Ascending aorta (tissue), 2 donors: ENCODE data around the gene OTUB1. TPM values are rescaled to one million over a fixed set of nuclear protein-coding genes. Genes with fewer than 3 reads are reported as not detected.
A peak's percentile ranks its signal among the peaks of the same experiment; 100 is the strongest.
"Not testable (repeated sequence)": the region's sequence is repeated elsewhere in the genome, so short reads cannot be mapped to it uniquely, and the experiment has no call there.

ENCODE experiments used
- DNase-seq, 2 donors: peaks; one replicate each; pipeline ENCODE4 v3.0.0-alpha.2; 2019; ENCODE audit warnings: low spot score in 2 of 2
- H3K27ac ChIP-seq, 2 donors: fragments of 200-600 bp; sonication (generic); one replicate each; pipeline ENCODE4 v1.5.1; 2016 to 2017; ENCODE audit warnings: mild to moderate bottlenecking in 1 of 2
- H3K27me3 ChIP-seq: fragments of 200-600 bp; sonication (generic); one replicate; pipeline ENCODE4 v1.5.1; 2017
- H3K36me3 ChIP-seq, 2 donors: fragments of 200-600 bp; sonication (generic); one replicate each; pipeline ENCODE4 v1.5.1; 2016
- H3K4me1 ChIP-seq, 2 donors: fragments of 200-600 bp; sonication (generic); one replicate each; pipeline ENCODE4 v1.5.1; 2016 to 2017; ENCODE audit warnings: mild to moderate bottlenecking in 1 of 2
- H3K4me3 ChIP-seq, 2 donors: fragments of 200-600 bp; sonication (generic); one replicate each; pipeline ENCODE4 v1.5.1; 2016 to 2017; ENCODE audit warnings: mild to moderate bottlenecking in 1 of 2
- H3K9me3 ChIP-seq, 2 donors: fragments of 200-600 bp; sonication (generic); one replicate each; pipeline ENCODE4 v1.5.1; 2016
- intact Hi-C: fragments of 100-400 bp; cut with DNase I; formaldehyde crosslinking; loops from one replicate; pipeline ENCODE4 v1.15.1; 2023
- total RNA-seq: library from RNA; depleted of rRNA; stranded (reverse); fragments of >200 nt; gene quantifications from one replicate; pipeline ENCODE4 v1.1.0, GENCODE V29; 2016
- TF ChIP-seq, protein P1 (sequence below), 3 experiments: fragments of 200-600 bp in 2 of 3; fragments of 450-650 bp in 1 of 3; sonication (generic) in 2 of 3; IDR thresholded peaks; one replicate each; pipeline ENCODE4 v1.5.1; 2016 to 2019; ENCODE audit warnings: antibody characterized with exemption in 3 of 3, mild to moderate bottlenecking in 1 of 3, moderate library complexity in 1 of 3

OTUB1 gene
- total RNA-seq, 1 donor from 2014 or later = 89.4 TPM

DNA sequence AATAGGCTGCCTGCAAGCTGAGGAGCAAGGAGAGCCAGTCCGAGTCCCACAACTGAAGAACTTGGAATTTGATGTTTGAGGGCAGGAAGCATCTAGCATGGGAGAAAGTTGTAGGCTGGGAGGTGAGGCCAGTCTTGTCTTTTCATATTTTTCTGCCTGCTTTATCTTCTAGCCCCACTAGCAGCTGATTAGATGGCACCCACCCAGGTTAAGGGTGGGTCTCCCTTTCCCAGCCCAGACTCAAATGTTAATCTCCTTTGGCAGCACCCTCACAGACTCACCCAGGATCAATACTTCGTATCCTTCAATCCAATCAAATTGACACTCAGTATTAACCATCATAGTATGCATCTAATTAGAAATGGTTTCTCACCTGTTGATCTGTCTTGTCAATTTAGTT lies 16.8 kb upstream of the OTUB1 start:
- no peaks in the 10 kb centered on the region for H3K4me1 ChIP-seq
- no peaks in the 10 kb centered on the region for H3K9me3 ChIP-seq
- no peak overlapping the region for H3K27ac ChIP-seq
- no peaks in the 10 kb centered on the region for H3K27me3 ChIP-seq
- DNase-seq = no peak
- intact Hi-C loops = no loop called here
- TF ChIP-seq, protein P1, sequence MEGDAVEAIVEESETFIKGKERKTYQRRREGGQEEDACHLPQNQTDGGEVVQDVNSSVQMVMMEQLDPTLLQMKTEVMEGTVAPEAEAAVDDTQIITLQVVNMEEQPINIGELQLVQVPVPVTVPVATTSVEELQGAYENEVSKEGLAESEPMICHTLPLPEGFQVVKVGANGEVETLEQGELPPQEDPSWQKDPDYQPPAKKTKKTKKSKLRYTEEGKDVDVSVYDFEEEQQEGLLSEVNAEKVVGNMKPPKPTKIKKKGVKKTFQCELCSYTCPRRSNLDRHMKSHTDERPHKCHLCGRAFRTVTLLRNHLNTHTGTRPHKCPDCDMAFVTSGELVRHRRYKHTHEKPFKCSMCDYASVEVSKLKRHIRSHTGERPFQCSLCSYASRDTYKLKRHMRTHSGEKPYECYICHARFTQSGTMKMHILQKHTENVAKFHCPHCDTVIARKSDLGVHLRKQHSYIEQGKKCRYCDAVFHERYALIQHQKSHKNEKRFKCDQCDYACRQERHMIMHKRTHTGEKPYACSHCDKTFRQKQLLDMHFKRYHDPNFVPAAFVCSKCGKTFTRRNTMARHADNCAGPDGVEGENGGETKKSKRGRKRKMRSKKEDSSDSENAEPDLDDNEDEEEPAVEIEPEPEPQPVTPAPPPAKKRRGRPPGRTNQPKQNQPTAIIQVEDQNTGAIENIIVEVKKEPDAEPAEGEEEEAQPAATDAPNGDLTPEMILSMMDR (IDR thresholded peaks at IDR 0.05) = no peak
- no peaks in the 10 kb centered on the region for H3K36me3 ChIP-seq
- H3K4me3 ChIP-seq = no peak overlapping the region

DNA sequence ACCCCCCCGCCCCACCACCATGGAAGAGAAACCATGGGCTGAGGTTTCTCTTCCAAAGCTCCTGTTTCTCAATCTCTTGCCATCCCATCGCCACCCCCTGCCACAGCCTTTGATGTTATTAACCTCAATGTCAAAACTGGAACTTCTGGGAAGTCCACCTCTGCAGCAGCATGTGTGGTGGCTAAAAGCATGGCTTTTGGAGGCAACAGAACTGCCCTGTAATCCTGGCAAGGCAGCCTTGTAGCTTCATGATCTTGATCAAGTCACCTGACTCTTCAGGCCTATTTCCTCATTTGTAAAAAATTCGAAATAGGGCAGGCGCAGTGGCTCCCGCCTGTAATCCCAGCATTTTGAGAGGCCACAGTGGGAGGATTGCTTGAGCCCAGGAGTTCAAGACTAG lies 15.3 kb upstream of the OTUB1 start:
- TF ChIP-seq, protein P1 (IDR thresholded peaks at IDR 0.05) = no peak
- Histone ChIP-seq H3K4me3 (no peak overlapping the region), H3K4me1 (peaks cover 8 to 9% of the 10 kb centered on the region in 2 donors), H3K9me3 (no peaks in the 10 kb centered on the region), H3K36me3 (no peaks in the 10 kb centered on the region), H3K27ac (no peak overlapping the region), H3K27me3 (no peaks in the 10 kb centered on the region)
- no peak for DNase-seq
- intact Hi-C loops = no loop called here

DNA sequence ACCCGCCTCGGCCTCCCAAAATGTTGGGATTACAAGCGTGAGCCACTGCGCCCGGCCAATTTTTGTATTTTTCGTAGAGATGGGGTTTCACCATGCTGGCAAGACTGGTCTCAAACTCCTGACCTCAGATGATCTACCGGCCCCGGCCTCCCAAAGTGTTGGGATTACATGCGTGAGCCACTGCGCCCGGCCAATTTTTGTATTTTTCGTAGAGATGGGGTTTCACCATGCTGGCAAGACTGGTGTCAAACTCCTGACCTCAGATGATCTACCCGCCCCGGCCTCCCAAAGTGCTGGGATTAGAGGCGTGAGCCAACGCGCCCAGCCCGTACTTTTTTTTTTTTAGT lies 12.4 kb upstream of the OTUB1 start:
- Histone ChIP-seq H3K4me1 (peaks cover 14 to 15% of the 10 kb centered on the region in 2 donors), H3K4me3 (peak overlapping the region; percentile 33 to 96)
- not testable (repeated sequence) for DNase-seq, H3K36me3 ChIP-seq, H3K27ac ChIP-seq, H3K27me3 ChIP-seq, H3K9me3 ChIP-seq
- intact Hi-C loops = loop anchor here (1.0 to 2.0 kb wide), 2 partner anchors 12 to 35 kb away; partner anchors contain the start of genes NAA40 and OTUB1

DNA sequence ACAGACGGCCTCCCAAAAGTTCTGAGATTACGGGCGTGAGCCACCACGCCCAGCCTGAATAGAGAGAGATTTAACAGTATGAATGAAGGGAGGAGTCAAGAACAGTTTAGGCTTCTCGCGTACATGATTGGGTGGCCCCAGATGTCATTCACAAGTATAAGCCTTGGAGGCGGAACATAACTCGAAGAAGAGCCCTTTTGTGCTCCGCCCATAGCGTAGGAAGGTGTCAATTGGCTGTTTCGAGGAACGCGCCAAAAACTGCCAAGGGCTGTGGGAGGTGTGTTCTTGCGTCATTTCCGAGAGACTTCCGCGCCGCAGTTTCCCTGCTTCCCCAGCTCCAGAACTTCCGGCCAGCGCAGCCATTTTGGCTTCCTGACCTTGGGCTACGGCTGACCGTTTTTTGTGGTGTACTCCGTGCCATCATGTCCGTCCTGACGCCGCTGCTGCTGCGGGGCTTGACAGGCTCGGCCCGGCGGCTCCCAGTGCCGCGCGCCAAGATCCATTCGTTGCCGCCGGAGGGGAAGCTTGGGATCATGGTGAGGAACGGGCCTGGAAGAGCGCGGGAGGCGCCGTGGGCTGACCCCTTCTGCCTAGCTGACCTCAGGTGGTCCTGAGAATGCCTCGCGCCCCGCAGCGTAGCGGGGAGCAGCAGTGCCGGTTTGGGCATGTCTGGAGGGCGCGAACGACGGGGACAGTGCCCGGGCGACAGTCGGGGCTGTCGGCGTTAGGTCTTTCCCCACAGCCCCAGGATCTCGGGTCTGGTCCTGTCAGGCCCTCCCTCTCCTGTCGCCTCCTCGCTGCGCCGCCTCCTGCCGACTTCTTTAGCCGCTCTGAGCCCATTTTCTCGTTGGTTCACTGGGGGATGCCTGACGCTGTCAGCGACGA lies 11.7 kb upstream of the OTUB1 start, which contains the start of gene COX8A:
Gene COX8A (plus strand): TSS at position 362 of the 885 bp plus-strand sequence. CDS start 61 bp downstream, at position 423.
- H3K4me1 ChIP-seq = peaks cover 14 to 15% of the 10 kb centered on the region in 2 donors
- H3K36me3 ChIP-seq = peaks cover 0 to 4% of the 10 kb centered on the region in 2 donors
- peak; percentile 96 to 99 for DNase-seq

DNA sequence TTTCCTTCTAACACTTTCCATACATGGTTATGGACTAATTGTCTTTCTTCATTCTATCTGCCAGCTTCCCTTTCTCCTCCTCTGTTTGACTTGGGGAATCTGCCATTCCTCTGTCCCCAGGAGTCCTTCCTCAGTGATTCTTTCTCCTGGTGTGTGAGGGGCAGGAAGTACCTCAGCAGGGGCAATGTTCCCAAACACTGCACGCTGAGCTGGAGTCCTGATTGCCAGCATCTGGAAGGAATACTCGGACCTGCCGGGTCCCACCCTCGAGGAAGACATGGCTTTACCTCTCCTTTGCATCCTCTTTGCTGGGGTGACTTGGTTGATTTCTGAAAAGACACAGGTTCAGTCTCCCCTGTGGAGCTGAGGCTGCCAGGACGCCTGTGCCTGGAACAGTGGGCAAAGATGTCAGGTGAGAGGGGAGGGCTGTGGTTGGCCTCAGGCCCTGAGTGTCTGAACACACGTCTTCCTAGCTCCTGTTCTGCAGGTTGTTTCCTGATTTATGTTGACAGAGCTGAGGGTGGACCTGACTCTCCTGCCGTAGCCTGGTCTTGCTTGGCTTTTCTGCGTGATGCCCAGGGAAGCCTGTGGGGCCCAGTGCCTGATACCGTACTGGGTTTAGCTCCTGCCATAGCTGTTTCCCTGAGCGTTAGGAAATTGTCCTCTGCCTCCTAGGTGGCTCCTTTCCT lies 7.5 kb upstream of the OTUB1 start:
- H3K27me3 ChIP-seq = no peaks in the 10 kb centered on the region
- no peak for DNase-seq
- peaks cover 0 to 4% of the 10 kb centered on the region in 2 donors for H3K36me3 ChIP-seq
- H3K4me1 ChIP-seq = peaks cover 14 to 15% of the 10 kb centered on the region in 2 donors
- TF ChIP-seq, protein P1 (IDR thresholded peaks at IDR 0.05) = no peak
- no peak overlapping the region for H3K27ac ChIP-seq
- no peak overlapping the region for H3K4me3 ChIP-seq
- no peaks in the 10 kb centered on the region for H3K9me3 ChIP-seq
- intact Hi-C loops = no loop called here

More for the DNA sequence above, 11.7 kb upstream of the OTUB1 start, which contains the start of gene COX8A:
- Histone ChIP-seq H3K27ac (peak within 1 kb of the TSS; percentile 96), H3K4me3 (peak within 1 kb of the TSS; percentile 94 to 96), H3K9me3 (no peaks in the 10 kb centered on the region), H3K27me3 (no peaks in the 10 kb centered on the region)
- TF ChIP-seq, protein P1 (IDR thresholded peaks at IDR 0.05) = no peak
- intact Hi-C loops = loop anchor here (1.0 to 2.0 kb wide), 2 partner anchors 12 to 36 kb away; partner anchors contain the start of genes NAA40 and OTUB1

DNA sequence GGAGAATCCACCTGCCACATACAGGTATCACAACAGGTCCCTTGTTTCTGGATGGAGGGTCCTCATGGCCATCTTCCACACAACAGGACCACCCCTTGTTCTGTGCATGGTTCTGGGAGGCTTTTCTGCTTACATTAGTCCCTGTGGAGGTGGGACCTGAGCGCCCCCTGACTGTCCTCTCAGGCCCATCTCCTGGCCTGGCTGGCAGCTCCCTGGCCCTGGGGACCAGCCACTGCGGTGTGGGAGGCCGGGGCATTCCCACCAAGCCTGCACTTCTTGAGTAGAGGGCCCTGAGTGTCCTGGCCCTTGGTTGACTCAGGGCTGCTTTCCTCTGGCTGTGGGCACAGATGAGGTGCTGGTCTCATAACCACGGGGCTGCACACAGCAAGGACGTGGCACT lies 6.8 kb upstream of the OTUB1 start:
- DNase-seq = no peak
- peak overlapping the region in 1 of 2 donors; percentile 22 for H3K27ac ChIP-seq
- peaks cover 0 to 4% of the 10 kb centered on the region in 2 donors for H3K36me3 ChIP-seq
- no peaks in the 10 kb centered on the region for H3K9me3 ChIP-seq
- H3K27me3 ChIP-seq = no peaks in the 10 kb centered on the region
- H3K4me3 ChIP-seq = no peak overlapping the region
- peaks cover 14 to 15% of the 10 kb centered on the region in 2 donors for H3K4me1 ChIP-seq
- TF ChIP-seq, protein P1 (IDR thresholded peaks at IDR 0.05) = no peak
- intact Hi-C loops = no loop called here
